HK-2 (cell line): ENCODE data around the gene SETD1B.
A peak's percentile ranks its signal among the peaks of the same experiment; 100 is the strongest.
"Not testable (repeated sequence)": the region's sequence is repeated elsewhere in the genome, so short reads cannot be mapped to it uniquely, and the experiment has no call there.

Experiments
- DNase-seq: peaks from one replicate; pipeline ENCODE4 v3.0.0-alpha.2; 2018; ENCODE audit not compliant: unreplicated experiment

SETD1B gene

DNA sequence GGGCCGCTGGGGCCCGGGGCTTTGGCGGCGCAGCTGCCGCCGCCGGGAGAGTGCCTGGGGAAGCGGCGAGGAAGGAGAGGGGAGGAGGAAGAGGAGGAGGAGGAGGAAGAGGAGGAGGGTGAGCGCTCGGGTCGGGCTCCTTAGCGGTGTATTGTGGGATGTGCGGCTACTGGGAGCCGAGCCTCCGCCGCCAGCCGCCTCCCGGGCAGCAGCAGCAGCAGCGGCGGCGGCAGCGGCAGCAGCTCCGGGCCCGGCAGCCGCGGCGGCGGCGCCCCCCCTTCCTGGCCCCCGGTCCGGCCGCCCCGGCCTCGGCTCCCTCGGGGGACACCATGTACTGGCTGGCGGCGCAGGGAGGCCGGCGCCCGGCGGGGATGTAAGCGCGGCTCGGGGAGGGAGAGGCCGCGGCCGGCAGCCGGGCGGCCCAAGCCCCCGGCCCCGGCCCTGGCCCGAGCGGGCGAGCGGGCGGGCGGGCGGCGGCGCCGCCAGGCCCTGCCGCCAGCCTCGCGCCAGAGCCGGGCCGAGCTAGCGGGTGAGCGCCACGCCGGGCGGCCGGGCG is at the start of gene SETD1B:
SETD1B (plus strand) TSS at position 149 of the 556 bp plus-strand sequence. CDS start 729 bp downstream, outside the sequence.
- DNase-seq, result peak; percentile 74

DNA sequence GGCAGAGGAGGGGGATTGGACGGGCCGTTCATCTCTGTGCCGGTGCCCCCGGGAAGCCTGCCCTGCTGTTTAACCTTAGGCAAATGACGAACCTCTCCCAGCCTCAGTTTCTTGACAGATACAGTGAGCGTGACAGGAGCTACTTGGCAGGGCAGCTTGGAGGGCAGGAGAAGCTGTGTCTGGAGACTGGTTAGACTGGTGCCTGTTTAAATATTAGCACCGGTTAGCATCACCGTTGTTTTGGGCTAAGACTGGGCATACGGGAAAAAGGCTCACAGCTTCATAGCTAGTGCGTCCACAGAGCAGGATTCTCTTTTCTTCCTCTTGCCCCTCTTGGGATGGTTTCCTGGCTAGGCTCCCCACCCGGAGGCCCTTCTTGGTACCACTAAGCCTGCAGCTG is 49.0 kb upstream of the SETD1B start:
- no peak for DNase-seq

DNA sequence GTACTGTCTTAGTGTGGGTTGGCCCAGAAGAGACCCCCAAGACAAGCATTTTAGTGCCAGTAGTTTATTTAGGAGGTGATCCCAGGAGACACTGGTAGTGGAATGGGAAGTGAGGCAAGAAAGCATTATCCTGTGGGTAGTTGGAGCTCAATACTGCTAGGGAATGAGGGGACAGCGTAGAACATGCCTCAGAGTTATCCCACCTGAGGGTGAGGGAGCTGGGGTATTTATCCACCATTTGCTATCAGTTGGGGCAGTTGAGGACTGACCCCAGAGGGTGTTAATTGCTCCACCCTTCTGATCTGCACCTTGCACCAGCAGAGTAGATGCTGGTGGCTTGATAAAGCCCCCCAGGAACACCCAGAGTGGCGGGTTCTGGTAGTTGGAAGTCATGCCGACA is 48.2 kb upstream of the SETD1B start:
- no peak for DNase-seq

DNA sequence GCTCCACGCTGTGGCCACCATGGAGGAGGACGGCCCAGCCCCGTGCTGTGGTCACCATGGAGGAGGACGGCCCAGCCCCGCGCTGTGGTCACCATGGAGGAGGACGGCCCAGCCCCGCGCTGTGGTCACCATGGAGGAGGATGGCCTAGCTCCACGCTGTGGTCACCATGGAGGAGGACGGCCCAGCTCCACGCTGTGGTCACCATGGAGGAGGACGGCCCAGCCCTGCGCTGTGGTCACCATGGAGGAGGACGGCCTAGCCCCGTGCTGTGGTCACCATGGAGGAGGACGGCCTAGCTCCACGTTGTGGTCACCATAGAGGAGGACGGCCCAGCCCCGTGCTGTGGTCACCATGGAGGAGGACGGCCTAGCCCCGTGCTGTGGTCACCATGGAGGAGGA is 45.3 kb upstream of the SETD1B start:
- not testable (repeated sequence) for DNase-seq

DNA sequence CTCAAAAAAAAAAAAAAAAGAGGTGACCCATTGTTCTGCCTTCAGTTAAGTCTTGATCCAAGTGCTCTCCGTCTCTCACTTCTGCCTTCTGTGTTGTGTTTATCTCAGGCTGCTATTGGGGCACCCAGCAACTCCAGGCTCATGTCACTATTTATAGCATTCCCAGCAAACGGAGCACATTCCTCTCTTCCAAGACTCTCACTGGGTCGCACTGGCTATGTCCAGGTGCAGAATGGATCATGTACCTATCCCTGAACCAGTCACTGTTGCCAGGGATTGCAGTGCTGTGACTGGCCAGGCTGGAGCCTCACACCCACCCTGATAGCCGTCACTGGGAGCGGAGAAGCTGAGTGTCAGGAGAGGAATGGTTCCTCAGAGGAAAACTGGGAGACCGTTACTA is 41.5 kb upstream of the SETD1B start:
- no peak for DNase-seq

DNA sequence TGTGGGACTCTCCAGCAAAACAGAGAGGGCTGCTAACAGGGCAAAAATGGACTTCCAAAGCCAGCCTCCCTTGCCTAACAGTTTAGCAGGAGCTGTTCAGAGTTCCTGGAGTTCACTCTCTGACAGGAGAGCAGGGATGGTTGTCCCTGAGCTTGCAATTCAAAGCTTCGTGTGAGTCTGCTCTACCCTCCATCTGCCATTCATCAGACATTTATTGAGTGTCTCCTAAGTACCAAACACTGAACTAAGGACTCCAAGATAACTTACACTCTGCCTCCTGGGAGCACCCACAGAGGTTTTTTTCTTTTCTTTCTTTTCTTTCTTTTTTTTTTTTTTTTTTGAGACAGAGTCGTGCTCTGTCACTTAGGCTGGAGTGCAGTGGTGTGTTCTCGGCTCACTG is 39.0 kb upstream of the SETD1B start:
- DNase-seq, result no peak

DNA sequence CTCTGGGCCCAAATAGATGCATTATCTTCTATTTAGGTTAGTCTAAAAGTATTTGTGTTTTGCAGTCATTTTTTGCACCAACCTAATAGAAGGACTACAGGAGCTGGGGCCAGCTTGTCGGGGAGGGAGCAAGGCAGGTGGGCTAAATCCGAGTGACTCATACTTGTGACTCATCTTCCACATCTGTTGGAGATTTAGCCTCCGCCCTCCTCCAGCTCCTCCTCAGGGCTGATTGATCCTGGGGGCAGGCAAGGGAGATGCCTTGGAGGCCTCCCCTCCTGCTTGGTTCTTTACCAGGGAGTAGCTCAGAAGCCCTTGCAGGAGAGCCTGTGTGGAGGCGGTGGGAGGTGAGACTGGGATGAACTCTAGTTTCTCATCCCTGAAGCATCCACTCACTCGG is 38.2 kb upstream of the SETD1B start:
- no peak for DNase-seq

DNA sequence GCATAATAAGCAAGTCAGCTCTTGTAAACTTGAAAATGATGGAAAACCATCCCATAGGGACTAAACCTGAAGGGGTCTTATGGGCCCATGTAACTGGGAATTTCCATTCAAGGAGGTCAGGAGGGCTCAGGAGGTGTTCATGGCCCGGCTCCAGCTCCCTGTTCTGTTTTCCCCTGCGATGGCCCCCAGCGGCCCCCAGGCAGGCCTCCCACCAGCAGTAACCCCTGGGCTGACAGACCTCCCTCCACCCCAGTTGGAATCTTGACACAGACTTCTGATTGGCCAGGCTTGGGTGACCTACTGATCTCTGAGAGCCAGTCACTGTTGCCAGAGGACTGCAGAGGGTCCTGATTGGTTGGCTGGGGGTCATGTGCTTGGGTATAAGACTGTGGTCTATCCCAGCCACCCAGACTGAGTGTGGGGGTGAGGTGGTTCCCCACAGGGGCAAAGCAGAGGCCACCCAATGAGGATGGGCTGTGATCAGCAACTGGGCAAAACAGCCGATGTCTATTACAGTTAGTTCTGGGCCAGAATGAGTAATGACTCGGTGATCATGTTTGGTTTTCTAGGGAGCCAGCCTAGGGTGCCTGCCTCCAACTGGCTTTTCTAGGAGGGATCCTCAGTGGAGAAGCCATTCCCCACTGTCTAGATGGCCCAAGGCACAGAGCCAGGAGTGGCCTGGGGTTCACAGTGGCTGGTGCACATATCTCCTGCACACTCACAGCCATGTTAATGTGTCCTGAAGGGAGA is 37.3 kb upstream of the SETD1B start:
- DNase-seq, result no peak

DNA sequence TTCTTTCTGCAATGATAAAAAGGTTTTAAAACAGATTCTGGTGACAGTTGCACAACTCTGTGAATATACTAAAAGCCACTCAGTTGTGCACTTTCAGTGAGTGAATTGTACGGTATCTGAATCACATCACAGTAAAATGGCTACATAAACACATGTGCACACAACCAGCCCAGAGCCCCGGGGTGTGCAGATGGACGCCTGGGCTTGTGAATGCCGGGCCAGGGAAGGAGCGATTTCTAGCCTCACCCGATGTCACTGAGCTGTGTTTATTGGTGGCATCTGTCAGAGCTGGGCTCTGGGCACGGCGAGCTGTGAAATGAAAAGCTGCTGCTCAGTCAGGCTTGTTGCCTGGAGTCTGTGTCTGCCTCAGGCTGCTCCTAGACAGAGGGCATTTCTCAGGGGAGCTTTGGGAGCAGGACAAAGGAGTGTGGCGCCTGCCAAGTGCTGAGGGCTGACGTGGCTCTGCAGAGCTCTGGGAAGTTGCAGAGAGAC is 36.2 kb upstream of the SETD1B start:
- DNase-seq, result no peak

DNA sequence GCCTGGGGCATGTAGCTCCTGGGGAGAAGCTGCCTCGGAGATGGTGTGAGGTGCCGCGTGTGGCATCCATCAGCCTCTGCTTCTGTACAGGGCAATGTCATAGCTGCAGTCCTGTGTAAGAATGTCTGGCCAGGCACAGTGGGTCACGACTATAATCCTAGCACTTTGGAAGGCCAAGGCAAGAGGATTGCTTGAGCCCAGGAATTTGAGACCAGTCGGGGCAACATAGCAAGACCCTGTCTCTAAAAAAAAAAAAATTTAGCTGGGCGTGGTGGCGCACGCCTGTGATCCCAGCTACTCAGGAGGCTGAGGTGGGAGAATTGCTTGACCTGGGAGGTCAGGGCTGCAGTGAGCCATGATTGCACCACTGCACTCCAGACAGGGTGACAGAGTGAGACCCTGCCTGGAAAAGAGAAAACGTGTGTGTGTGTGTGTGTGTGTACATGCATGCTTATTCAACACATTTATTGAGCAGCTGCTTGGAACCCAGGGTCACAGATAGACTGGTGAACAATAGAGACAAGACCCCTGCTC is 34.4 kb upstream of the SETD1B start:
- DNase-seq, result no peak

DNA sequence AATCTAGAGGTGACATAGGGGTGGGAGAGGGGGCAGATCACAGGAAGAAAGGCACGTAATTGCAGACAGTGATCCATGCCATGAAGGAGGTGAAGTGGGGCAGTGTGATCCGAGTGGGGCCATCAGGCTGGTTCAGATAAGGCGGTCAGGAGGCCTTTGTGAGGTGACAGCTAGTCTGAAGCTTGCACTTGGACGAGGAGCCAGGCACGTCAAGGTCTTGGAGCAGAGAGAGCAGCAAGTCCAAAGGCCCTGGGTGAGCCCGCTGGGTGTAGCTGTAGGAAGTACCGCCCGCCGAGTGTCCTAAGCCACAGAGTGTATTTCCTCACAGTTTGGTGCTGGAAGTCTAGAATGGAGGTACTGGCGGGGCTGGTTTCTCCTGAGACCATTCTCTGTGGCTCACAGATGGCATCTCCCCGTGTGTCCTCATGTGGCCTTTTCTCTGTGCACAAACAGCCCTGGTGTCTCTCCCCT is 33.9 kb upstream of the SETD1B start:
- DNase-seq, result no peak

DNA sequence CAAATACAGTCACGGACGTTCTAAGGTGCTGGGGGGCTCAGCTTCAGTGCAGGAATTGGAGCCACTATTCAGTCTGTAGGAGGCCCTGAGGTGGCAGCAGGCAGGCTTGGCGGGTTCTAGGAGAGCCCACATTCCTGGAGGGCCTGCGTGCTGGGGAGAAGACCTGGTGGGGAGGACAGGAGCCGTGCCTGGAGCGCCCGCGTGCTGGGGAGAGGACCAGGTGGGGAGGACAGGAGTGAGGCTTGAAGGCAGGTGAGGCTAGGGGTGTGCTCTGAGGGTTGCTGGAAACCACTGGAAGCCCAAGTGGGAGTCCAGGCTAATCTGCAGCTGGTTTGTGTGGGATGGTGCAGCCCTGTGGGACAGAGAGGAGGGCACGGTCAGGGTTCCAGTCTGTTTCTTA is 33.4 kb upstream of the SETD1B start:
- DNase-seq, result no peak

DNA sequence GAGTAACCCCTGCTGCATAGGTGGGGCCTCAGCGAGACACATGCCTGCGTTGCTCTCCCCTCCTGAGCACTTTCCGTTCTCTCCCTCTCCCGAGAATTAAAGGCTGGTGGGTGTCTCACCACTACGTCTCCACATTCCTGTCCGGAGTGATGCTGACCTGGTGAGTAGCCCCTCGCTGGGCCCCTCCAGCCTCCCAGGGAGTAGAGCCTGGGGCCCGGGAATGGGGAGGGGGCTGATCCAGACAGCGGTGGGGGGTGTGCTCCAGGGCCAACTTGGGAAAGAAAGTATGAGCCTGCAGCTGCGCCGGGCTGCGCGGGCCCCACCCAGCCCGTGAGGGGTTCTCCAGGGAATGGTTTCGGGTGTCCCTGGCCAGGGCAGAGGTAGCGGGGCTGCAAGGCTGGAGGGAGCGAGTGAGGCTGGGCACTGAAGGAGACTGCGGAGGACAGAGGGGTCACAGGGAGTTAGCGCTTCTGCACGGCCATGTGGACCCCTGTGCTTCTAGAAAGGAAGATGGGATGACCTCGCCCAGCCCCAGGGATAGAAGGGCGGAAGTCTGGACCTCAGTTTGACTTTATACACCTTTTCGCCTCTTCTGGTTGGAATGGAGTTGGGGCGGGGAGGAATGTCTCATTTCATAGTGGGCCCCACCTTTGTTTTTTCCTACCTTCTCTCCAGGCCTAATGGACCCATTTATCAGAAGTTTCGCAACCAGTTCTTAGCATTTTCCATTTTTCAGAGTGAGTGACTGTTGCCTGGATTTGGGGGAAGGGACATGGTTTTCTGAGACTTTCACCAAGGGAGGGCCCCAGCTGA is 32.8 kb upstream of the SETD1B start:
- no peak for DNase-seq

DNA sequence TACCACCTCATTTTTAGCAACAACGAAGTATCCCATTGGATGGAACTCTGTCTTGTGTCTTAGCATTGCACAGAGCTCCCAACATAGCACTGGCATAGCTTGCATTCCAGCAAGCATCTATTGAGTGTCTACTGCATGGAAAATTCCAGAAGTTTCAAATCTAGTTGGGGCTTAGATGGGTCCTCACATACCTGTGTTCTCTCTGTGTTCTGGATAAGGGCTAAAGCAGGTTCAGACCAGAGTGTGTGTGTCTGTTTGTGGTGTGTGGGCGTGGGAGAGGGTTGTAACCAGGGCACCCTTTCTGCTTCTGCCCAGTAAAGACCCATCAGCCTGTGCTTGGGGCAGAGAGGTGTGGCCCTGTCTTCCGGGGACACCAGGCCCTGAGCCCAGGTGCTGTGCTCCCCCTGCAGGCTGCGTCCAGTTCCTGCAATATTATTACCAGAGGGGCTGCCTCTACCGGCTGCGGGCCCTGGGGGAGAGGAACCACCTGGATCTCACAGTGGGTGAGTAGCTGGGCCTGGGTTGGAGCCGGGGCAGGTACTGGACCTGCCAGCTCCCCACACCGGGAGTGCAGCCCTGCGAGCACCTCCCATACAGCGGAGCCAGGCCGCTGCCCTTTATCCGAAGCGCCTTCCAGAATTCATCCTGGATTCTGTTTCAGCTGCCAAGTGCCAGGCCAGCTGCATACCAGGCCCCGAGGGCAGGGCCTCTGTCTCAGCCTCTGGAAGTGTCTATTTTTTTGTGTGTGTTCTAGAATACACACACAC is 30.6 kb upstream of the SETD1B start:
- DNase-seq, result peak; percentile 80

DNA sequence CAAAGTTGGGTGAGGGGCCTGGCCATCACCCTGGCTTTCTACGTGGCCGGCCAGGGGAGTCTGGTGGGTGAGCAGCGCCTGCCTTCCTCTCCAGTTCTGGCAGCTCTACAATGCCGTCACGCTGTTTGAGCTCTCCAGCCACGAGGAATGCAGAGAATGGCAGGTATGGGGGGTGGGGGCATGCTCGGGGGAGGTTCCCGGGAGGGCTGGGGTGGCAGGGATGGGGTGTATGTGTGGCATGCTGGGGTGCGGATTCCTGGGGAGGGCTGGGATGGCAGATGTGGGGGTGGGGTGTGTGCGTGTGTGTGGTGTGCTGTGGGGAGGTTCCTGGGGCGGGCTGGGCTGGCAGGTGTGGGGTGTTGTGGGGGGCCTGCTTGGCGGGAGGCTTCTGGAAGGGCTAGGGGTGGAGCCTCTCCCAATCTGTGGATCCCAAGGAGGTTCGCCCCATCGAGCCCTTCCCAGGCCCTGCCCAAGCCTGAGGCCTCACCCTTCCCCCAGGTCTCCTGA is 28.8 kb upstream of the SETD1B start:
- peak; percentile 81 for DNase-seq

DNA sequence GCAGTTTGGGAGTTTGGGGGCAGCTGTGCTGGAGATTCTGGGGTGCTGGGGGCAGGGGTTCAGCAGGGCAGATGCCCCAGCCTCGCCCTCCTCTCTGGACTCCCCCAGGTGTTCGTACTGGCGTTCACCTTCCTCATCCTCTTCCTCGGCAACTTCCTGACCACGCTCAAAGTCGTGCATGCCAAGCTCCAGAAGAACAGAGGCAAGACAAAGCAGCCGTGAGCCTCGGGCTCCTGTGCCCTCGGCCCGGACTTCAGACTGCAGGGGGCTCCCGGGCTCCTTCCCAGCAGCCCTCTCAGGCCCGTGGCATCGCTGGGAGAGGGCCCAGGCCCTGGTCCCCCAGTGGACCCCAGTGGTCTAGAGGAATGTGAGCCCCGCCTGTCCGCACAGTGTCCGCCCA is 28.3 kb upstream of the SETD1B start:
- no peak for DNase-seq

DNA sequence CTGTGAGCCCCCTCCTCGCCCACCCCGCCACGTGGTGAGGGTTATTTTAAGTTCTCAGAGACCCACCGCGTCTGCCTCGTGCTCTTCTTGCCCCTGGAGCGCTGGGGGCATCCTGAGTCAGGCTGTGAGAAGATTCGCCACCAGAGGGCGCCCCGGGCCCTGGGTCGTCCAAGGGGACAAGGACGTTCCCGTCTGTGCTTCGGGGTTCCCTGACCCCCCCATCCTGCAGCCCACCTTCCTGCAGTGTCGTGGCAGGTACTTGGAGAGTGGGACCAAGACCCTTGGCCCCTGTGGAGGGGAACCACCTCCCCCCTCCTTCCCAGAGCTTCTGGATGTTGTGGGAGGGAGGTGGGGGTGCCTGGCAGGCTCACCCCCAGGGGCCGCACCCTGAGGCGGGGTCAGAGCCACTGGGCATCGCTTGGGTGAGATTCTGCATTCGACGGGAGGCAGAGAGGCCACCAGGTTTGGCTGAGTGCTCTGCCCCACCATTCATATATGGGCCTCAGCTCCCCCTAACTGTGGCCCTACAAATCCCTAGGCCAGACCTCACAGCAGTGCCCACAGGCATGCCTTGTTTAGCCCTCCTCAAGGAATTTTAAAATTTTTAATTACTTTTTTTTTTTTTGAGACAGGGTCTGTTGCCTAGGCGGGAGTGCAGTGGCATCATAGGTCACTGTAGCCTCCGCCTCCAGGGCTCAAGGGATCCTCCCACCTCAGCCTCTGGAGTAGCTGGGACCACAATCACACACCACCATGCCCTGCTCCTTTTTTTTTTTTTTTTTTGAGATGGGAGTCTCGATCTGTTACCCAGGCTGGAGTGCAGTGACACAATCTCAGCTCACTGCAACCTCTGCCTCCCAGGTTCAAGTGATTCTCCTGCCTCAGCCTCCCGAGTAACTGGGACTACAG is 27.4 kb upstream of the SETD1B start:
- DNase-seq, result peak; percentile 74

DNA sequence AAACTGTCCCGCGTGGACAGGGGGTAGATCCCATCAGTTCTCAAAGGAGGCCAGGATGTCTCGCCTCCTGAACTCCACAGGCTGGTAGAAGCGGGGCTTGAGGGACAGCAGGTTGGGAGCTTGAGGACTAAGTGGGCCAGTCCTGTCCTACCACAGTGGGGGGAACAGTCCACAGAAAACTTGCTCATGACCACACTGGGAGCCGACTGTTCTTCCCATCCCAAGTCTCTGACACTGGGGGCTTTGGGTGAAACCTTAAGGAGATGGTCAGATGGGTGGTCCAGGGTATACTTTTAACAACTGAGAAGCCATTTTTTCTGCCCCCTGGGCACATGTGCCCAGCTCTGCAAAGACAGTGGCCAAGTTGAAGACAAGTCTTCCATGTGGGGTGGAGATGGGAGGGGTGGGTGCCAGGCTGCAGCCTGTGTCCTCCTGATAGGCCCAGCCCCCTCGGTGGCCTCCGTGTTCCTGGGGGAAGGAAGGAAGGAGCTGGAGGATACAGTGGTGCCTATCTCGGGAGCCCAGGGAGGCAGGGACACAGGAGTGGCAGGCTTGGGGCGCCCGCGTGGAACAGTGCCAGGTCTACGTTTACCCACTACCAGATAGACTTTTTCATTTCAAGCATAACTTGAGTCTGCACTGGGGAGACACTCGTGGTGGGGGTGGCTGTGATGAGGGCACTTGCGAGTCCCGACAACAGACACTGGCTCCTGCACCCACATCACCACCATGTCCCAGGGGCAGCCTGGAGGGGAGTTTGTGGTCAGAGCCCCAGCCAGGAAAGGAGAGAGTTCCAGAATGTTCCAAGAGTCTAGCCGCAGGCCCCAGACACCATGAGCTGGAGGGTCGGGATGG is 25.0 kb upstream of the SETD1B start:
- DNase-seq, result no peak

DNA sequence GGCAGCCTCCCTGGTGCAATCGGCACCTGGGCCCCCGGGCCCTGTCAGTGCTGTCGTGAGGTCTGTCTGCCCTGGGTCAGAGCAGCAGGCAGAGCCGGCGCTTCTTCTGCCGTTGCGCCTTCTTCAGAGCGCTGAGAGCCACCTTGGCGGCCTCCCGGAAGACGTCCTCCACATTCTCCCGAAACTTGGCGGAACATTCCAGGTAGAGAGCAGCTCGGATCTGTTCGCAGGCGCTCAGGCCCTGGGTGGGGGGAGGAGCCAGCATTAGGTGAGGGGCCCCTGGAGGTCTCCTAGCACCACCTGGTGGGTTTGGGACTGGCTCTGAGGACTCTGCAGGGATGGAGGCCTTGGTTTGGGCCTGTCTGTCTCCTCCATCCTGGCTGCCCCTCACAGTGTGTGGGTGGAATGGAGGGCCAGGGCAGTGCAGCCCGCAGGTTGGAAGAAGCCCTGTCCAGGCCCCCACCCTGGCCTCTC is 24.4 kb upstream of the SETD1B start:
- no peak for DNase-seq
